Glomerular visceral epithelial cell (primary cell): ENCODE data around the gene NARF.
"Not testable (repeated sequence)": the region's sequence is repeated elsewhere in the genome, so short reads cannot be mapped to it uniquely, and the experiment has no call there.

Source experiments
- DNase-seq: peaks from one replicate; pipeline ENCODE4 v3.0.0-alpha.2; 2016; ENCODE audit errors: extremely low spot score

Gene NARF

GRCh38 chr17:82497483-82498405 is 39.2 kb downstream of the NARF start:
- DNase-seq: peak; percentile 33

GRCh38 chr17:82502207-82502606 is 43.7 kb downstream of the NARF start:
- DNase-seq: no peak

GRCh38 chr17:82503094-82503727 is 44.7 kb downstream of the NARF start:
- DNase-seq: no peak

GRCh38 chr17:82503728-82504308 is 45.3 kb downstream of the NARF start:
- no peak for DNase-seq

GRCh38 chr17:82505296-82505695 is 46.8 kb downstream of the NARF start:
- no peak for DNase-seq

GRCh38 chr17:82506402-82506801 is 47.9 kb downstream of the NARF start:
- peak; percentile 32 for DNase-seq

GRCh38 chr17:82507631-82508175 is 49.2 kb downstream of the NARF start:
- no peak for DNase-seq

GRCh38 chr17:82511642-82512041 is 53.1 kb downstream of the NARF start:
- DNase-seq: not testable (repeated sequence)

GRCh38 chr17:82513864-82514263 is 55.3 kb downstream of the NARF start:
- not testable (repeated sequence) for DNase-seq

GRCh38 chr17:82517230-82517865 is 58.8 kb downstream of the NARF start:
- no peak for DNase-seq

- peak; percentile 96 for DNase-seq
Observed at GRCh38 chr17:82518826-82519810, 60.6 kb downstream of the NARF start, which contains the start of gene FOXK2. FOXK2 (plus strand) TSS chr17:82519732; CDS start chr17:82519889, 157 bp downstream.

- peak; percentile 20 for DNase-seq
Observed at GRCh38 chr17:82519971-82520903, 61.7 kb downstream of the NARF start.

GRCh38 chr17:82524540-82524939 is 66.0 kb downstream of the NARF start:
- no peak for DNase-seq

- DNase-seq: no peak
Observed at GRCh38 chr17:82525712-82526111, 67.2 kb downstream of the NARF start.

GRCh38 chr17:82527898-82528297 is 69.4 kb downstream of the NARF start:
- DNase-seq: no peak

- DNase-seq: peak; percentile 83
Observed at GRCh38 chr17:82528484-82529265, 70.1 kb downstream of the NARF start.

GRCh38 chr17:82529914-82530300 is 71.4 kb downstream of the NARF start:
- DNase-seq: no peak

GRCh38 chr17:82531431-82531881 is 72.9 kb downstream of the NARF start:
- peak; percentile 61 for DNase-seq
